Spleen (tissue), 7 donors: ENCODE measurements around the gene VAC14.

ENCODE experiments used
- POLR2A ChIP-seq, 3 donors: fragments of 450-650 bp; IDR thresholded peaks; one replicate each; pipeline ENCODE4 v1.5.1; 2017; ENCODE audit warnings: antibody characterized with exemption in 3 of 3, mild to moderate bottlenecking in 1 of 3
- POLR2AphosphoS5 ChIP-seq, 3 donors: sonication (generic); formaldehyde crosslinking; IDR thresholded peaks; one replicate each; pipeline ENCODE4 v1.5.1; 2017; ENCODE audit warnings: antibody characterized with exemption in 3 of 3
- TF ChIP-seq, protein P1 (sequence below), 11 experiments: fragments of 200-600 bp in 7 of 11; fragments of 450-650 bp in 4 of 11; sonication (generic) in 4 of 11; IDR thresholded peaks in 8 of 11; conservative IDR thresholded peaks in 3 of 11; 1 replicate in 7 of 11; 2 replicates in 4 of 11; pipeline versions ENCODE4 v1.4.0 to v1.8.0; 2016 to 2021; ENCODE audit warnings: antibody characterized with exemption in 11 of 11, inconsistent platforms in 4 of 11, mild to moderate bottlenecking in 1 of 11
- donor health status: DM: no; HTN: no; CAD: no; lungs with moderate emphysema.
- donor health status: DM: no; HTN: no; CAD: no.
- donor health status: DM: no; HTN: no; CAD: no.

- TF ChIP-seq, protein P1, sequence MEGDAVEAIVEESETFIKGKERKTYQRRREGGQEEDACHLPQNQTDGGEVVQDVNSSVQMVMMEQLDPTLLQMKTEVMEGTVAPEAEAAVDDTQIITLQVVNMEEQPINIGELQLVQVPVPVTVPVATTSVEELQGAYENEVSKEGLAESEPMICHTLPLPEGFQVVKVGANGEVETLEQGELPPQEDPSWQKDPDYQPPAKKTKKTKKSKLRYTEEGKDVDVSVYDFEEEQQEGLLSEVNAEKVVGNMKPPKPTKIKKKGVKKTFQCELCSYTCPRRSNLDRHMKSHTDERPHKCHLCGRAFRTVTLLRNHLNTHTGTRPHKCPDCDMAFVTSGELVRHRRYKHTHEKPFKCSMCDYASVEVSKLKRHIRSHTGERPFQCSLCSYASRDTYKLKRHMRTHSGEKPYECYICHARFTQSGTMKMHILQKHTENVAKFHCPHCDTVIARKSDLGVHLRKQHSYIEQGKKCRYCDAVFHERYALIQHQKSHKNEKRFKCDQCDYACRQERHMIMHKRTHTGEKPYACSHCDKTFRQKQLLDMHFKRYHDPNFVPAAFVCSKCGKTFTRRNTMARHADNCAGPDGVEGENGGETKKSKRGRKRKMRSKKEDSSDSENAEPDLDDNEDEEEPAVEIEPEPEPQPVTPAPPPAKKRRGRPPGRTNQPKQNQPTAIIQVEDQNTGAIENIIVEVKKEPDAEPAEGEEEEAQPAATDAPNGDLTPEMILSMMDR (IDR thresholded peaks at IDR 0.05 in 8 of 11, conservative IDR thresholded peaks at IDR 0.05 in 3 of 11), result no peak
- TF ChIP-seq POLR2A (IDR thresholded peaks at IDR 0.05) (peak in 1 of 3 donors; percentile 22), POLR2AphosphoS5 (IDR thresholded peaks at IDR 0.05) (peak; percentile 58 to 82 (median 70))
Measured at GRCh38 chr16:70691223-70692129, 109.5 kb downstream of the VAC14 start.
